OCI-LY1 (cell line): ENCODE data around the gene MAP4K3.

Source experiments
- H2AFZ ChIP-seq: fragments of 200-600 bp; sonication (generic), shearing (Covaris generic); 2 replicates; pipeline ENCODE4 v1.6.0; 2014; ENCODE audit warnings: antibody characterized with exemption, mild to moderate bottlenecking, low read length
- H3F3A ChIP-seq: fragments of 200-600 bp; sonication (generic), shearing (Covaris generic); 2 replicates; pipeline ENCODE4 v1.6.0; 2014; ENCODE audit warnings: mild to moderate bottlenecking, antibody characterized with exemption, low read length, moderate library complexity; ENCODE audit not compliant: insufficient read depth
- H3K27ac ChIP-seq: fragments of 200-600 bp; sonication (generic); 2 replicates; pipeline ENCODE4 v1.5.1; 2014; ENCODE audit warnings: low read length, mixed run types, mild to moderate bottlenecking, low read depth; ENCODE audit not compliant: poor library complexity, severe bottlenecking
- H3K27me3 ChIP-seq: fragments of 200-600 bp; sonication (generic); 2 replicates; pipeline ENCODE4 v1.6.0; 2014; ENCODE audit warnings: antibody characterized with exemption, mild to moderate bottlenecking, low read length, moderate library complexity; ENCODE audit not compliant: insufficient read depth
- H3K36me3 ChIP-seq: fragments of 200-600 bp; sonication (generic); 2 replicates; pipeline ENCODE4 v1.6.1; 2014; ENCODE audit warnings: mild to moderate bottlenecking, antibody characterized with exemption, low read length, moderate library complexity, mixed read lengths; ENCODE audit not compliant: insufficient read depth
- H3K4me1 ChIP-seq: fragments of 200-600 bp; sonication (generic); 2 replicates; pipeline ENCODE4 v1.5.1; 2014; ENCODE audit warnings: mild to moderate bottlenecking, low read length, moderate library complexity; ENCODE audit not compliant: insufficient read depth, severe bottlenecking
- H3K4me2 ChIP-seq: fragments of 200-600 bp; sonication (generic), shearing (Covaris generic); 2 replicates; pipeline ENCODE4 v1.6.1; 2014; ENCODE audit warnings: low read length
- H3K4me3 ChIP-seq: fragments of 200-600 bp; sonication (generic); 2 replicates; pipeline ENCODE4 v1.5.1; 2014; ENCODE audit warnings: low read length, low read depth, mild to moderate bottlenecking, mixed read lengths; ENCODE audit not compliant: poor library complexity, severe bottlenecking
- H3K79me2 ChIP-seq: fragments of 200-600 bp; shearing (Covaris generic); 2 replicates; pipeline ENCODE4 v1.6.1; 2016; ENCODE audit warnings: mixed run types, low read length, mixed read lengths; ENCODE audit not compliant: insufficient read depth
- H3K9ac ChIP-seq: fragments of 200-600 bp; sonication (generic), shearing (Covaris generic); 2 replicates; pipeline ENCODE4 v1.6.1; 2014; ENCODE audit warnings: mild to moderate bottlenecking, low read length, mixed read lengths
- H3K9me2 ChIP-seq: fragments of 200-600 bp; sonication (generic), shearing (Covaris generic); 2 replicates; pipeline ENCODE4 v1.6.1; 2014; ENCODE audit warnings: low read depth, mild to moderate bottlenecking, low read length, mixed read lengths
- H3K9me3 ChIP-seq: fragments of 200-600 bp; shearing (Covaris generic); 2 replicates; pipeline ENCODE4 v1.6.1; 2014; ENCODE audit warnings: low read length, mixed read lengths
- H4K20me1 ChIP-seq: fragments of 200-600 bp; sonication (generic), shearing (Covaris generic); 2 replicates; pipeline ENCODE4 v1.6.0; 2016; ENCODE audit warnings: mild to moderate bottlenecking, low read length; ENCODE audit not compliant: insufficient read depth
- CTCF ChIP-seq: fragments of 200-600 bp; sonication (generic), shearing (Covaris generic); IDR thresholded peaks from 2 replicates; pipeline ENCODE4 v1.5.1; 2017; ENCODE audit warnings: mild to moderate bottlenecking, antibody characterized with exemption, low read length, moderate library complexity, mixed read lengths
- EZH2 ChIP-seq: fragments of 200-600 bp; sonication (generic), shearing (Covaris generic); IDR thresholded peaks from 2 replicates; pipeline ENCODE4 v1.8.0; 2017; ENCODE audit warnings: borderline replicate concordance, mixed run types, mild to moderate bottlenecking, antibody characterized with exemption, low read length, moderate library complexity, mixed read lengths

MAP4K3 gene

GRCh38 chr2:39306626-39307025 is 130.5 kb downstream of the MAP4K3 start:
- Histone ChIP-seq H3K4me2 (no peak overlapping the region), H2AFZ (no peak overlapping the region), H3K27ac (no peak overlapping the region), H3K27me3 (no peaks in the 10 kb centered on the region), H3K9ac (no peak overlapping the region), H3K36me3 (peaks cover 6% of the 10 kb centered on the region; the same call in 1 of the 2 replicates), H3K9me2 (no peaks in the 10 kb centered on the region), H4K20me1 (no peaks in the 10 kb centered on the region), H3F3A (no peaks in the 10 kb centered on the region), H3K9me3 (no peaks in the 10 kb centered on the region), H3K4me1 (no peaks in the 10 kb centered on the region), H3K79me2 (no peaks in the 10 kb centered on the region), H3K4me3 (no peak overlapping the region)
- TF ChIP-seq EZH2 (no peak), CTCF (no peak)

- Histone ChIP-seq H2AFZ (no peak overlapping the region), H3F3A (no peaks in the 10 kb centered on the region; the same call in 1 of the 2 replicates), H3K4me2 (no peak overlapping the region), H3K27me3 (no peaks in the 10 kb centered on the region), H3K4me3 (no peak overlapping the region), H3K27ac (no peak overlapping the region), H3K9me3 (no peaks in the 10 kb centered on the region), H3K79me2 (no peaks in the 10 kb centered on the region), H3K9ac (no peak overlapping the region), H3K9me2 (no peaks in the 10 kb centered on the region), H3K4me1 (no peaks in the 10 kb centered on the region), H3K36me3 (no peaks in the 10 kb centered on the region; the same call in 1 of the 2 replicates), H4K20me1 (no peaks in the 10 kb centered on the region)
- TF ChIP-seq CTCF: no peak
- TF ChIP-seq EZH2: no peak
Observed at GRCh38 chr2:39304729-39305128, 132.4 kb downstream of the MAP4K3 start.

GRCh38 chr2:39304200-39304599 is 132.9 kb downstream of the MAP4K3 start:
- H4K20me1 ChIP-seq: no peaks in the 10 kb centered on the region
- no peak overlapping the region for H3K4me3 ChIP-seq
- H2AFZ ChIP-seq: no peak overlapping the region
- no peaks in the 10 kb centered on the region for H3K4me1 ChIP-seq
- H3K9me3 ChIP-seq: no peaks in the 10 kb centered on the region
- no peak overlapping the region for H3K4me2 ChIP-seq
- H3F3A ChIP-seq: no peaks in the 10 kb centered on the region; the same call in 1 of the 2 replicates
- H3K27ac ChIP-seq: no peak overlapping the region
- H3K27me3 ChIP-seq: no peaks in the 10 kb centered on the region
- H3K9ac ChIP-seq: no peak overlapping the region
- no peak for TF ChIP-seq CTCF
- TF ChIP-seq EZH2: no peak
- H3K9me2 ChIP-seq: no peaks in the 10 kb centered on the region
- no peaks in the 10 kb centered on the region; the same call in 1 of the 2 replicates for H3K36me3 ChIP-seq
- H3K79me2 ChIP-seq: no peaks in the 10 kb centered on the region
